ENCODE results near the gene ADIPOQ. TPM values are rescaled to one million over a fixed set of nuclear protein-coding genes. Genes with fewer than 3 reads are reported as not detected.
A peak's percentile ranks its signal among the peaks of the same experiment; 100 is the strongest.
"Not testable (repeated sequence)": the region's sequence is repeated elsewhere in the genome, so short reads cannot be mapped to it uniquely, and the experiment has no call there.

The ADIPOQ gene
- total RNA-seq, 1 donor from 2014 or later: 0.69 TPM

DNA sequence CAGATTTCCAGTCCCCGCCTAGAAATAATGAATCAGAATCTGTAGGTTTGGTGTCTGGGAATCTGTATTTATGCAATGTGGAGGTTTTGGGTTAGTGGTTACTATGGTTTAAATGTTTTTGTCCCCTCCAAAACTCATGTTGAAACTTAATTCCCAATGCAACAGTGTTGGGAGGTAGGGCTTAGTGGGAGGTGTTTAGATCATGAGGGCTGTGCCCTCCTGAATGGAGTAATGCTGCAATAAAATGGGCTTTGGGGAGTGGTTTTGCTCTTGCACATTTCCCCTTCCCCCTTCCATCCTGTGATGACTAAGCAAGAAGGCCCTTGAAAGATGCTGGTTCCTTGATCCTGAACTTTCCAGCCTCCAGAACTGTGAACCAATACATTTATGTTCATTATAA, 27.1 kb upstream of the ADIPOQ start:
- H3K4me3 ChIP-seq: no peak overlapping the region
- DNase-seq: no peak
- no peaks in the 10 kb centered on the region for H3K9me3 ChIP-seq (replicated peaks)
- TF ChIP-seq, protein P1, sequence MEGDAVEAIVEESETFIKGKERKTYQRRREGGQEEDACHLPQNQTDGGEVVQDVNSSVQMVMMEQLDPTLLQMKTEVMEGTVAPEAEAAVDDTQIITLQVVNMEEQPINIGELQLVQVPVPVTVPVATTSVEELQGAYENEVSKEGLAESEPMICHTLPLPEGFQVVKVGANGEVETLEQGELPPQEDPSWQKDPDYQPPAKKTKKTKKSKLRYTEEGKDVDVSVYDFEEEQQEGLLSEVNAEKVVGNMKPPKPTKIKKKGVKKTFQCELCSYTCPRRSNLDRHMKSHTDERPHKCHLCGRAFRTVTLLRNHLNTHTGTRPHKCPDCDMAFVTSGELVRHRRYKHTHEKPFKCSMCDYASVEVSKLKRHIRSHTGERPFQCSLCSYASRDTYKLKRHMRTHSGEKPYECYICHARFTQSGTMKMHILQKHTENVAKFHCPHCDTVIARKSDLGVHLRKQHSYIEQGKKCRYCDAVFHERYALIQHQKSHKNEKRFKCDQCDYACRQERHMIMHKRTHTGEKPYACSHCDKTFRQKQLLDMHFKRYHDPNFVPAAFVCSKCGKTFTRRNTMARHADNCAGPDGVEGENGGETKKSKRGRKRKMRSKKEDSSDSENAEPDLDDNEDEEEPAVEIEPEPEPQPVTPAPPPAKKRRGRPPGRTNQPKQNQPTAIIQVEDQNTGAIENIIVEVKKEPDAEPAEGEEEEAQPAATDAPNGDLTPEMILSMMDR (IDR thresholded peaks at IDR 0.05; ENCODE audit: borderline replicate concordance): no peak
- H3K27me3 ChIP-seq (ENCODE audit: low read depth): peaks cover 21% of the 10 kb centered on the region
- no peak overlapping the region for H3K27ac ChIP-seq (replicated peaks)
- intact Hi-C loops (cut with micrococcal nuclease): no loop called here
- H3K4me1 ChIP-seq: no peaks in the 10 kb centered on the region
- H3K36me3 ChIP-seq: no peaks in the 10 kb centered on the region

DNA sequence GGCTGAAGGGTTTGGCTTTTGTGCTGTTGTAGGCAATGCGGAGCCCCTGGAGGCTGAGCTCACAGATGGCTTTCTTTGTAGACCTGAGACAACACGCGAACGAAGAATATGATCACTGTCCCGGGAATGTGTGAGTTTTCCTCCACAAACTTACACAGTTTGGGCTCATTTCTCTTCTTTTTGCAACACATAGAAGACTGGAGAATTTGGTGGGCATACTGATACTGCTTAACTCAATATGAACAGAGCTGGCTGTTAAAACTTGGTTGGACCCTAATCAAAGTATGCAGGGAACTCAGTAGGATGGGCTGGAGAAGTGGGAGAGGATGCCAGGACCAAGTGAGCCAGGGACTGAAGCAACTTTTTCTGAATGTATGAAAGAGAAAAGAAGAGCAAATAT, 24.0 kb upstream of the ADIPOQ start:
- TF ChIP-seq, protein P1 (IDR thresholded peaks at IDR 0.05; ENCODE audit: borderline replicate concordance): no peak
- Histone ChIP-seq H3K27ac (replicated peaks) (no peak overlapping the region), H3K9me3 (replicated peaks) (no peaks in the 10 kb centered on the region), H3K4me3 (no peak overlapping the region), H3K4me1 (no peaks in the 10 kb centered on the region), H3K36me3 (no peaks in the 10 kb centered on the region), H3K27me3 (ENCODE audit: low read depth) (peaks cover 8% of the 10 kb centered on the region)
- no peak for DNase-seq
- intact Hi-C loops (cut with micrococcal nuclease): no loop called here

DNA sequence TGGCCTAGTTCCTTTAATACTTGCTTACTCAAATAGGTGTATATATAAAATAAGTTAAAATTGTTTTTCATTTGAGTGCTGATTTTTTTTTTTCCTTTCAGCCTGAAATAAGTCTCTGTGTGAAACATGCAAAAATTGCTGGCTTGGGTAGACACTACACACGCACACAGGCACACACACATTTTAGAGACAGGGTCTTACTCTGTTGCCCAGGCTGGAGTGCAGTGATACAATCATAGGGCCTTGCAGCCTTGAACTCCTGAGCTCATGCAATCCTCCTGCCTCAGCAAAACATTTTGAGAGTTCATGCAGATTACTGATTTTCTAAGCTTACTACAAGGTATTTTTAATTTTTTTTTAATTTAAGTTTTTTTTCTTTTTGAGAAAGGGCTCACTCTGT, 23.6 kb upstream of the ADIPOQ start:
- Histone ChIP-seq H3K4me3 (no peak overlapping the region), H3K4me1 (no peaks in the 10 kb centered on the region), H3K9me3 (replicated peaks) (no peaks in the 10 kb centered on the region), H3K36me3 (no peaks in the 10 kb centered on the region), H3K27ac (replicated peaks) (no peak overlapping the region), H3K27me3 (ENCODE audit: low read depth) (peaks cover 7% of the 10 kb centered on the region)
- TF ChIP-seq, protein P1 (IDR thresholded peaks at IDR 0.05; ENCODE audit: borderline replicate concordance): no peak
- DNase-seq: no peak
- intact Hi-C loops (cut with micrococcal nuclease): no loop called here

DNA sequence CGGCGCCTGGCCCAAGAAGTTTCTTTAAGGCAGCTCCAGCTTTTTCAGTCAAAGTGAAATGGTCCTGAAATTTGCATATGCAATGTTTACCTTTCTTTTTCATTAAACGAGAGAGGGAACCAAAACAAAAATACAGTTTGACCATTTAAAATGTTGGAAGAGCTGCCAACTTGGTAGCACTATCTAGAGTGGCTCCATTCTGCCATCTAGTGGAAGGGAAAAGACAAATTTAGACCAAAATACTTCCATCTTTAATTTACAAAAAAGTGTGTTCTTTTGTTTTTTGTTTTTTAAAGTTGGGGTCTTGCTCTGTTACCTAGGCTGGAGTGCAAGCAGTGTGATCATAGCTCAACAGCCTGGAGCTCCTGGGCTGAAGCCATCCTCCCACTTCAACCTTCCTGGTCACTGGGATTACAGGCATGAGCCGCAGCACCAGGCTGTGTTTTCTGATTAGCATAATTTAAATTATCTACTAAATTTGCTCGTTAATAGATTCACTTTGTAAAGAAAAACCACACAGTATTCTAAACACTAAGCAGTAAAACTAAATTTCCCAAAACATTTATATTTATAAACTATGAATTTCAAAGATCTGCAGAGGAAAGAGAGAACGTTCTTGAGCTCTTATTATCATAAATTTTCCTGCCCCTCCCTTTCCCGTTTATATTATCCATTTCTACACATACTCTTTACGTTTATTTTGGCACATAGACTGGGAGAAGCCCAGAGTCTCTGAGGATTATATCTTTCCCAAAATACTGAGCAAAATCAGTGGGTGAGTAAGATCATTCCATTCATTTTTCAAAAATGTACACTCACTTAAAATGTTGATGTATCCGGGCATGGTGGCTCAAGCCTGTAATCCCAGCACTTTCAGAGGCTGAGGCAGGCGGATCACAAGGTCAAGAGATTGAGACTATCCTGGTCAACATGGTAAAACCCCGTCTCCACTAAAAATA, 20.8 kb upstream of the ADIPOQ start:
- Histone ChIP-seq H3K9me3 (replicated peaks) (no peaks in the 10 kb centered on the region), H3K36me3 (no peaks in the 10 kb centered on the region), H3K4me3 (no peak overlapping the region), H3K27ac (replicated peaks) (no peak overlapping the region), H3K4me1 (peaks cover 13% of the 10 kb centered on the region), H3K27me3 (ENCODE audit: low read depth) (peaks cover 31% of the 10 kb centered on the region)
- TF ChIP-seq, protein P1 (IDR thresholded peaks at IDR 0.05; ENCODE audit: borderline replicate concordance): peak; percentile 76
- intact Hi-C loops (cut with micrococcal nuclease): no loop called here
- no peak for DNase-seq

DNA sequence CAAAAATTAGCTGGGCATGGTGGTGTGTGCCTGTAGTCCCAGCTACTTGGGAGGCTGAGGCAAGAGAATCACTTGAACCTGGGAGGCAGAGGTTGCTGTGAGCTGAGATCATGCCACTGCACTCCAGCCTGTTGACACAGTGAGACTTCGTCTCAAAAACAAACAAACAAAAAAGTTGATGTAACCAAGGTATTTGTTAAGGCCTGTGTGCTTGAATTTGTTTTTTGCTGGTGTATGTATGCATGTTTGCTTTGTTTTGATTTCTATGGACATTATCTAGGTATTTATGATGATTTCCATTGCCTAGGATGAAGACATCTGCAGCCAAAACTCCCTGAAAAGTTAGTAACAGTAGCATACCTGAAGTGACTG, 20.1 kb upstream of the ADIPOQ start:
- H3K4me3 ChIP-seq; H3K9me3 ChIP-seq (replicated peaks); H3K27ac ChIP-seq (replicated peaks); H3K36me3 ChIP-seq; DNase-seq; intact Hi-C loops (cut with micrococcal nuclease): not testable (repeated sequence)
- Histone ChIP-seq H3K4me1 (peaks cover 20% of the 10 kb centered on the region), H3K27me3 (ENCODE audit: low read depth) (peaks cover 33% of the 10 kb centered on the region)

DNA sequence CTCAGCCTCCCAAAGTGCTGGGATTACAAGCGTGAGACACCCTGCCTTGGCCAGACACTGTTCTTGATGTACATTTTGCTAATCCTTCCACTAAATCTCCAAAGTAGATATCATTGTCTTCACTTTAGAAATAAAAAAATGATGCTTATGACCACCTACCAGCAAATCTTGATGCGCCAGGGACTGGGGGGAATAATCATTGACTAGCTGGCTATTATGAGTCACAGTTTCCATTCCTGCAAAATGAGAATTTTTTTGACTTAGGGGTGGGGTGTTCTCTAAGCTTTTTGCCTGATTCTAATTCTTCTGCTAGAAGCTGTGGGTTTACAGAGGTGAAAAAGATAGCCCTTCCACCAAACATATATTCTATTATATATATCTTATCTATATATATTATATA, 19.1 kb upstream of the ADIPOQ start:
- peaks cover 39% of the 10 kb centered on the region for H3K27me3 ChIP-seq (ENCODE audit: low read depth)
- no peak overlapping the region for H3K4me3 ChIP-seq
- H3K27ac ChIP-seq (replicated peaks): no peak overlapping the region
- DNase-seq: no peak
- no peaks in the 10 kb centered on the region for H3K9me3 ChIP-seq (replicated peaks)
- no peaks in the 10 kb centered on the region for H3K36me3 ChIP-seq
- TF ChIP-seq, protein P1 (IDR thresholded peaks at IDR 0.05; ENCODE audit: borderline replicate concordance): no peak
- H3K4me1 ChIP-seq: peaks cover 26% of the 10 kb centered on the region
- intact Hi-C loops (cut with micrococcal nuclease): no loop called here

Measured in left ventricle myocardium inferior (tissue), 1 donor.